ENCODE results near the gene LCMT1. TPM values are rescaled to one million over a fixed set of nuclear protein-coding genes. Genes with fewer than 3 reads are reported as not detected.
"Not testable (repeated sequence)": the region's sequence is repeated elsewhere in the genome, so short reads cannot be mapped to it uniquely, and the experiment has no call there.

LCMT1 gene
- total RNA-seq, 3 donors from 2014 or later = 26.9 to 38.3 (median 30.4) TPM

GRCh38 chr16:25172831-25173230 lies 61.3 kb downstream of the LCMT1 start:
- TF ChIP-seq POLR2AphosphoS5 (IDR thresholded peaks at IDR 0.05) = no peak
- TF ChIP-seq POLR2A (IDR thresholded peaks at IDR 0.05) = no peak
- TF ChIP-seq, protein P1, sequence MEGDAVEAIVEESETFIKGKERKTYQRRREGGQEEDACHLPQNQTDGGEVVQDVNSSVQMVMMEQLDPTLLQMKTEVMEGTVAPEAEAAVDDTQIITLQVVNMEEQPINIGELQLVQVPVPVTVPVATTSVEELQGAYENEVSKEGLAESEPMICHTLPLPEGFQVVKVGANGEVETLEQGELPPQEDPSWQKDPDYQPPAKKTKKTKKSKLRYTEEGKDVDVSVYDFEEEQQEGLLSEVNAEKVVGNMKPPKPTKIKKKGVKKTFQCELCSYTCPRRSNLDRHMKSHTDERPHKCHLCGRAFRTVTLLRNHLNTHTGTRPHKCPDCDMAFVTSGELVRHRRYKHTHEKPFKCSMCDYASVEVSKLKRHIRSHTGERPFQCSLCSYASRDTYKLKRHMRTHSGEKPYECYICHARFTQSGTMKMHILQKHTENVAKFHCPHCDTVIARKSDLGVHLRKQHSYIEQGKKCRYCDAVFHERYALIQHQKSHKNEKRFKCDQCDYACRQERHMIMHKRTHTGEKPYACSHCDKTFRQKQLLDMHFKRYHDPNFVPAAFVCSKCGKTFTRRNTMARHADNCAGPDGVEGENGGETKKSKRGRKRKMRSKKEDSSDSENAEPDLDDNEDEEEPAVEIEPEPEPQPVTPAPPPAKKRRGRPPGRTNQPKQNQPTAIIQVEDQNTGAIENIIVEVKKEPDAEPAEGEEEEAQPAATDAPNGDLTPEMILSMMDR (IDR thresholded peaks at IDR 0.05) = no peak
- intact Hi-C loops (cut with DNase I; ENCODE audit: low total_unique reads) = no loop called here
- H3K9me3 ChIP-seq = no peaks in the 10 kb centered on the region
- H3K27ac ChIP-seq = no peak overlapping the region
- H3K4me3 ChIP-seq = no peak overlapping the region
- H3K36me3 ChIP-seq = no peaks in the 10 kb centered on the region
- DNase-seq (ENCODE audit: low spot score in 2 of 2) = no peak
- H3K4me1 ChIP-seq = no peaks in the 10 kb centered on the region
- H3K27me3 ChIP-seq = no peaks in the 10 kb centered on the region

DNA sequence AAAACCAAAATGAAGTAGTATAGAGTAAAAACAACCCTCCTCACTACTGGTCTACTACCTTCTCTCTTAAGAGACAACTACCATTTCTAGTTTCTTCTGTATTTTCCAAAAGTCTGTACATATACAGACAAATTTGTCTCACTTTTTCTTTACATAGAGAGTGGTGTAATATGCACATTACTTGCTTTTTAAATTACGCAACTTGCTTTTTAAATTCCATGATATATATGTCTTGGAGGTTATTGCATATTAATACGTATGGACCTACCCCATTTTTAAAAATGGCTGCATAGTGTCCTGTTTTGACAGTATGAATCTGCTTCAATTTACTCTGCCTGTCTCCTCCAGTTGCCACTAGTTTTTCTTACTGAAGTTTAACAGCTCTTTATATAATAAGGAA lies 62.7 kb downstream of the LCMT1 start:
- H3K9me3 ChIP-seq = no peaks in the 10 kb centered on the region
- DNase-seq (ENCODE audit: low spot score in 2 of 2) = no peak
- no peaks in the 10 kb centered on the region for H3K4me1 ChIP-seq
- TF ChIP-seq POLR2AphosphoS5 (IDR thresholded peaks at IDR 0.05) (no peak), POLR2A (IDR thresholded peaks at IDR 0.05) (no peak)
- TF ChIP-seq, protein P1 (IDR thresholded peaks at IDR 0.05) = no peak
- no peaks in the 10 kb centered on the region for H3K27me3 ChIP-seq
- H3K36me3 ChIP-seq = no peaks in the 10 kb centered on the region
- H3K4me3 ChIP-seq = no peak overlapping the region
- intact Hi-C loops (cut with DNase I; ENCODE audit: low total_unique reads) = no loop called here
- H3K27ac ChIP-seq = no peak overlapping the region

GRCh38 chr16:25176136-25176535 lies 64.6 kb downstream of the LCMT1 start:
- no peak overlapping the region for H3K4me3 ChIP-seq
- no peaks in the 10 kb centered on the region for H3K36me3 ChIP-seq
- TF ChIP-seq POLR2A (IDR thresholded peaks at IDR 0.05) = no peak
- TF ChIP-seq, protein P1 (IDR thresholded peaks at IDR 0.05) = no peak
- TF ChIP-seq POLR2AphosphoS5 (IDR thresholded peaks at IDR 0.05) = no peak
- no peak overlapping the region for H3K27ac ChIP-seq
- intact Hi-C loops (cut with DNase I; ENCODE audit: low total_unique reads) = loop anchor here (5.0 kb wide), 1 partner anchor 1419 kb away; the partner anchor contains the start of gene CHP2
- H3K4me1 ChIP-seq = no peaks in the 10 kb centered on the region
- no peaks in the 10 kb centered on the region for H3K9me3 ChIP-seq
- no peak for DNase-seq (ENCODE audit: low spot score in 2 of 2)
- no peaks in the 10 kb centered on the region for H3K27me3 ChIP-seq

- no peak for DNase-seq (ENCODE audit: low spot score in 2 of 2)
- H3K4me3 ChIP-seq = no peak overlapping the region
- no peaks in the 10 kb centered on the region for H3K9me3 ChIP-seq
- H3K36me3 ChIP-seq = no peaks in the 10 kb centered on the region
- H3K4me1 ChIP-seq = no peaks in the 10 kb centered on the region
- H3K27me3 ChIP-seq = no peaks in the 10 kb centered on the region
- no peak overlapping the region for H3K27ac ChIP-seq
- no peak for TF ChIP-seq POLR2AphosphoS5 (IDR thresholded peaks at IDR 0.05)
- TF ChIP-seq, protein P1 (IDR thresholded peaks at IDR 0.05) = no peak
- no peak for TF ChIP-seq POLR2A (IDR thresholded peaks at IDR 0.05)
- intact Hi-C loops (cut with DNase I; ENCODE audit: low total_unique reads) = loop anchor here (5.0 kb wide), 1 partner anchor 1420 kb away; the partner anchor contains the start of gene CHP2
Observed at GRCh38 chr16:25177512-25177830, 65.9 kb downstream of the LCMT1 start.

GRCh38 chr16:25177831-25178688 lies 66.5 kb downstream of the LCMT1 start:
- Histone ChIP-seq H3K4me3 (no peak overlapping the region), H3K9me3 (no peaks in the 10 kb centered on the region), H3K27me3 (no peaks in the 10 kb centered on the region), H3K27ac (no peak overlapping the region), H3K4me1 (no peaks in the 10 kb centered on the region), H3K36me3 (no peaks in the 10 kb centered on the region)
- no peak for DNase-seq (ENCODE audit: low spot score in 2 of 2)
- TF ChIP-seq POLR2A (IDR thresholded peaks at IDR 0.05) (no peak), POLR2AphosphoS5 (IDR thresholded peaks at IDR 0.05) (no peak)
- TF ChIP-seq, protein P1 (IDR thresholded peaks at IDR 0.05) = no peak
- intact Hi-C loops (cut with DNase I; ENCODE audit: low total_unique reads) = loop anchor here (5.0 kb wide), 1 partner anchor 1421 kb away; the partner anchor contains the start of gene CHP2

- H3K4me1 ChIP-seq; DNase-seq (ENCODE audit: low spot score in 2 of 2); H3K36me3 ChIP-seq; H3K4me3 ChIP-seq; H3K27me3 ChIP-seq; H3K9me3 ChIP-seq; H3K27ac ChIP-seq; intact Hi-C loops (cut with DNase I; ENCODE audit: low total_unique reads): not testable (repeated sequence)
Observed at GRCh38 chr16:25181236-25181635, 69.7 kb downstream of the LCMT1 start.

All from breast epithelium (tissue), 4 donors.